Ovary (tissue), 9 donors: ENCODE data around the gene CEACAM16. TPM values are rescaled to one million over a fixed set of nuclear protein-coding genes. Genes with fewer than 3 reads are reported as not detected.

Experiments used
- DNase-seq, 5 donors: peaks; one replicate each; pipeline ENCODE4 v3.0.0-alpha.2; 2019 to 2020
- H3K27ac ChIP-seq, 2 donors: fragments of 200-600 bp; one replicate each; pipeline versions ENCODE4 v1.5.1 to v1.8.0; 2019 to 2022
- H3K27me3 ChIP-seq: fragments of 200-600 bp; one replicate; pipeline ENCODE4 v1.8.0; 2022
- H3K36me3 ChIP-seq: fragments of 200-600 bp; sonication (generic); one replicate; pipeline ENCODE4 v1.5.1; 2019
- H3K4me1 ChIP-seq: one replicate; pipeline ENCODE4 v1.8.1; 2013; ENCODE audit warnings: mild to moderate bottlenecking, moderate library complexity; ENCODE audit not compliant: insufficient read depth
- H3K4me3 ChIP-seq: fragments of 200-600 bp; sonication (generic); one replicate; pipeline ENCODE4 v1.5.1; 2017
- H3K9me3 ChIP-seq, 2 donors: fragments of 200-600 bp in 1 of 2; sonication (generic) in 1 of 2; one replicate each; pipeline versions ENCODE4 v1.5.1 to v1.8.1; 2013 to 2019; ENCODE audit warnings: mild to moderate bottlenecking in 1 of 2, moderate library complexity in 1 of 2
- EP300 ChIP-seq: sonication (generic); formaldehyde crosslinking; IDR thresholded peaks from one replicate; pipeline ENCODE4 v1.6.1; 2017; ENCODE audit warnings: antibody characterized with exemption
- POLR2A ChIP-seq: fragments of 450-650 bp; IDR thresholded peaks from one replicate; pipeline ENCODE4 v1.6.1; 2017; ENCODE audit warnings: antibody characterized with exemption, mild to moderate bottlenecking, moderate library complexity
- WGBS, 3 donors: extraction: QIAGEN DNeasy Blood & Tissue Kit in 1 of 3; methylation state at CpG; one replicate each; pipeline versions ENCODE4 v1.1.5 to v1.1.7; 2013 to 2017; 5-methylcytosine and 5-hydroxymethylcytosine counted together
- intact Hi-C, 4 donors: fragments of 100-400 bp; cut with DNase I; formaldehyde crosslinking; loops; one replicate each; pipeline versions ENCODE4 v1.11.0 to v1.15.1; 2022 to 2023
- polyA plus RNA-seq, 2 donors: library from polyadenylated mRNA; stranded (reverse); fragments of 200-250 nt in 1 of 2; fragments of 350-450 nt in 1 of 2; fragmentation: Illumina TruSeq in 1 of 2; extraction: RNeasy Lipid Tissue Mini Kit (QIAGEN cat#74804) in 1 of 2; gene quantifications; one replicate each; pipeline ENCODE4 v1.2.3, GENCODE V29; 2013 to 2014
- total RNA-seq, 7 donors: library from RNA; depleted of rRNA in 2 of 7; stranded (reverse); fragments of >200 nt in 2 of 7; fragmentation: NEBNext Ultra II Directional in 3 of 7; extraction: Animal tissue kit (Norgen Biotek cat#: 25700) in 3 of 7; gene quantifications; one replicate each; pipeline versions ENCODE4 v1.1.0 to v1.2.4, GENCODE V29; 2016 to 2023
- TF ChIP-seq, protein P1 (sequence below), 3 donors: fragments of 450-650 bp in 2 of 3; fragments of 200-600 bp in 1 of 3; IDR thresholded peaks; one replicate each; pipeline versions ENCODE4 v1.5.1 to v1.8.0; 2016 to 2022; ENCODE audit warnings: antibody characterized with exemption in 3 of 3, mild to moderate bottlenecking in 1 of 3
- donor health status: DM: no; HTN: no; CAD: no; lungs with moderate emphysema.
- donor health status: DM: no; HTN: no; CAD: no.
- donor health status: Bipolar disorder and iron deficiency.
- donor health status: DM: yes; HTN: yes; CAD: no.
- donor health status: DM: no; HTN: no; CAD: no.
- donor health status: DM: yes; HTN: yes; CAD: no.

Gene CEACAM16
- total and polyA plus RNA-seq, 9 donors = not detected

- Histone ChIP-seq H3K4me3 (no peak overlapping the region), H3K27ac (no peak overlapping the region), H3K36me3 (no peaks in the 10 kb centered on the region), H3K4me1 (peaks cover 7% of the 10 kb centered on the region), H3K9me3 (no peaks in the 10 kb centered on the region), H3K27me3 (no peaks in the 10 kb centered on the region)
- TF ChIP-seq EP300 = no peak
- TF ChIP-seq, protein P1, sequence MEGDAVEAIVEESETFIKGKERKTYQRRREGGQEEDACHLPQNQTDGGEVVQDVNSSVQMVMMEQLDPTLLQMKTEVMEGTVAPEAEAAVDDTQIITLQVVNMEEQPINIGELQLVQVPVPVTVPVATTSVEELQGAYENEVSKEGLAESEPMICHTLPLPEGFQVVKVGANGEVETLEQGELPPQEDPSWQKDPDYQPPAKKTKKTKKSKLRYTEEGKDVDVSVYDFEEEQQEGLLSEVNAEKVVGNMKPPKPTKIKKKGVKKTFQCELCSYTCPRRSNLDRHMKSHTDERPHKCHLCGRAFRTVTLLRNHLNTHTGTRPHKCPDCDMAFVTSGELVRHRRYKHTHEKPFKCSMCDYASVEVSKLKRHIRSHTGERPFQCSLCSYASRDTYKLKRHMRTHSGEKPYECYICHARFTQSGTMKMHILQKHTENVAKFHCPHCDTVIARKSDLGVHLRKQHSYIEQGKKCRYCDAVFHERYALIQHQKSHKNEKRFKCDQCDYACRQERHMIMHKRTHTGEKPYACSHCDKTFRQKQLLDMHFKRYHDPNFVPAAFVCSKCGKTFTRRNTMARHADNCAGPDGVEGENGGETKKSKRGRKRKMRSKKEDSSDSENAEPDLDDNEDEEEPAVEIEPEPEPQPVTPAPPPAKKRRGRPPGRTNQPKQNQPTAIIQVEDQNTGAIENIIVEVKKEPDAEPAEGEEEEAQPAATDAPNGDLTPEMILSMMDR (IDR thresholded peaks at IDR 0.05) = no peak
- TF ChIP-seq POLR2A = no peak
- no peak for DNase-seq
- intact Hi-C loops = loop anchor here in 1 of 4 donors (10.0 kb wide), 1 partner anchor 1757 kb away; no protein-coding TSS in a partner anchor
- 71 to 81% (median 74%) methylated on average over 6 of the region's 6 CpGs for WGBS, 3 donors
These were observed 29.2 kb downstream of the CEACAM16 start for GRCh38 chr19:44728178-44728577.

GRCh38 chr19:44729516-44730033 lies 30.6 kb downstream of the CEACAM16 start:
- no peak overlapping the region for H3K27ac ChIP-seq
- H3K27me3 ChIP-seq = no peaks in the 10 kb centered on the region
- H3K36me3 ChIP-seq = no peaks in the 10 kb centered on the region
- peaks cover 7% of the 10 kb centered on the region for H3K4me1 ChIP-seq
- TF ChIP-seq POLR2A = no peak
- no peak for TF ChIP-seq EP300
- TF ChIP-seq, protein P1 (IDR thresholded peaks at IDR 0.05) = no peak
- H3K4me3 ChIP-seq = no peak overlapping the region
- WGBS, 3 donors = 91 to 93% (median 91%) methylated on average over 8 of the region's 8 CpGs
- H3K9me3 ChIP-seq = no peaks in the 10 kb centered on the region
- intact Hi-C loops = loop anchor here in 1 of 4 donors (10.0 kb wide), 1 partner anchor 1755 kb away; no protein-coding TSS in a partner anchor
- no peak for DNase-seq

DNA sequence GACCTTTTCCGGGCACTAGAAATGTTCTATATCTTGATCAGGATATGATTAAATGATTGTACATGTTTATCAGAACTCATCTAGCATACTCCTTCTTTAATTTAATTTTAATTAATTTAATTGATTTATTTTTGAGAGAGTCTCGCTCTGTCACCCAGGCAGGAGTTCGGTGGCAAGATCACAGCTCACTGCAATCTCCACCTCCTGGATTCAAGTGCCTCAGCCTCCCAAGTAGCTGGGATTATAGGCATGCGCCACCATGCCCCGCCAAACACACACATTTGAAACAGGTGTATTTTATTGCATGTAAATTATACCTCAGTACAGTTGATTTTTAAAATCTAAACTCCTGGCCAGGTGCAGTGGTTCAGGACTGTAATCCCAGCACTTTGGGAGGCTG lies 32.1 kb downstream of the CEACAM16 start:
- intact Hi-C loops = no loop called here
- Histone ChIP-seq H3K27ac (no peak overlapping the region), H3K9me3 (no peaks in the 10 kb centered on the region), H3K4me3 (no peak overlapping the region), H3K36me3 (no peaks in the 10 kb centered on the region), H3K27me3 (no peaks in the 10 kb centered on the region), H3K4me1 (no peaks in the 10 kb centered on the region)
- TF ChIP-seq POLR2A = no peak
- DNase-seq = no peak
- 91 to 94% (median 93%) methylated on average over 5 of the region's 5 CpGs for WGBS, 3 donors

DNA sequence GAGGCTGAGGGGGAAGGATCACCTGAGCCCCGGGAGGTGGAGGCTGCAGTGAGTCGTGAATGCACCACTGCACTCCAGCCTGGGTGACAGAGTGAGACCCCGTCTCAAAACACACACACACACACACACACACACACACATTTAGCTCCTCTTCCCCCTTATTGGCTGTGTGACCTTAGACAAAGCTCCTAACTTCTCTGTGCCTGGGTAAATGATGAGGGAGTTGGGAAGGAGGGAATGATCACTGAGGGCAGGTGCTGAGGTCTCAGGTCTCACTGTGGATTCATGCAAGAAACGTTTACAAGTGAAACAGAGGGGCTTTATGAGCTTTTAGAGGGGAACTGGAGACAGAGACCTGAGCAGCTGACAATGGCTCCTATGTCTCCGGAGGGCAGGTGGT lies 32.7 kb downstream of the CEACAM16 start:
- intact Hi-C loops = no loop called here
- H3K27me3 ChIP-seq = no peaks in the 10 kb centered on the region
- no peaks in the 10 kb centered on the region for H3K36me3 ChIP-seq
- no peaks in the 10 kb centered on the region for H3K9me3 ChIP-seq
- TF ChIP-seq POLR2A (no peak), EP300 (no peak)
- TF ChIP-seq, protein P1 (IDR thresholded peaks at IDR 0.05) = no peak
- no peak for DNase-seq
- H3K4me3 ChIP-seq = no peak overlapping the region
- 65 to 75% (median 65%) methylated on average over 5 of the region's 5 CpGs for WGBS, 3 donors
- H3K4me1 ChIP-seq = no peaks in the 10 kb centered on the region
- no peak overlapping the region for H3K27ac ChIP-seq

DNA sequence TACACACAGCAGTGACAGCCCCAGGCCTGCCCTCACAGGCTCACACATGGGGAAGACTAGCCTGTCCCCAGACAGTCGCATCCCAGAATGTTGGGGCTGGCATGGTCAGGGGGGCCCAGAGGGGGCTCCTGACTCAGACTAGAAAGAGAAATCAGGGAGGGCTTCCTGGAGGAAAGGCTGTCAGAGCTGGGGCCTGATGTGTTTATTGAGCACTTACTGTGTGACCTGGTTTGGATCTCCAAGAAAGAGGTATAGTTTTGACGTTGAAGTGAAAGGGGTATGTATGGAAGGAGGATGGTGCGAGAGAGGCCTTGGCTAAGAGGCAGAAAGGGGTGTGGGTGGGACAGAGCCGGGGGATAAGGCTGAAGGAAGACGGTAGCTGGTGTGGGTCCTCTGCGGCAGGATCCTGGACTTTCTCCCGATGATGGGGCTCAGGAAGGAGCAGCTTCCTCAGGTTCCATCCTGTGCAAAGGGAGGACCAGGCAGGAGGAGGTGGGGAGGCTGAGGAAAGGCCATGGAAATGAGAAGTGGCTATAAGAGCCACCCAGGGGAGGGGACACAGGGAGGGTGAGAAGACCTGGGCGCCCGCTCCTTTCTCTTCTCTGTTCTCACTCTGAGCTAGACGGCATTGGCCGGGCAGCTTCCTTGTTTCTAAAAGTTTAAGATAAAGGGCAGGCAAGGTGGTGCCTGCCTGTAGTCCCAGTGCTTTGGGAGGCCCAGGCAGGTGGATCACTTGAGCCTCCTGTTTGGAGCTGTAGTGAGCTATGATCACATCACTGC lies 33.5 kb downstream of the CEACAM16 start:
- no peaks in the 10 kb centered on the region for H3K9me3 ChIP-seq
- no peaks in the 10 kb centered on the region for H3K36me3 ChIP-seq
- H3K27ac ChIP-seq = no peak overlapping the region
- H3K4me3 ChIP-seq = no peak overlapping the region
- 64 to 77% (median 72%) methylated on average over 11 of the region's 11 CpGs for WGBS, 3 donors
- no peak for TF ChIP-seq POLR2A
- TF ChIP-seq, protein P1 (IDR thresholded peaks at IDR 0.05) = no peak
- TF ChIP-seq EP300 = no peak
- no peaks in the 10 kb centered on the region for H3K27me3 ChIP-seq
- DNase-seq = no peak
- no peaks in the 10 kb centered on the region for H3K4me1 ChIP-seq
- intact Hi-C loops = no loop called here
